SK-N-SH (cell line): ENCODE results near the gene KRTAP10-7. TPM values are rescaled to one million over a fixed set of nuclear protein-coding genes. Genes with fewer than 3 reads are reported as not detected.

Experiments used
- CTCF ChIA-PET: fragments of 300-600, 350-600 bp; formaldehyde crosslinking; extraction: SDS; loops from one replicate; lab custom pipeline; 2021; lab: Yijun Ruan, JAX
- POLR2A ChIA-PET: fragments of 350-600 bp; sonication (Branson Sonifier 250); formaldehyde crosslinking; extraction: SDS; loops from one replicate; lab custom pipeline; 2020; ENCODE audit warnings: antibody characterized with exemption, inconsistent platforms; lab: Yijun Ruan, JAX
- DNase-seq: peaks from one replicate; pipeline ENCODE4 v3.0.0; 2012
- H2AFZ ChIP-seq: fragments of 200-600 bp; sonication (generic); 2 replicates; pipeline ENCODE4 v1.8.1; 2016; ENCODE audit warnings: antibody characterized with exemption, mild to moderate bottlenecking, low read depth
- H3F3A ChIP-seq: fragments of 200-600 bp; sonication (generic); replicated peaks from 2 replicates; pipeline ENCODE3; 2016; ENCODE audit warnings: antibody characterized with exemption, mild to moderate bottlenecking; ENCODE audit not compliant: insufficient read depth
- H3K27ac ChIP-seq, 2 experiments: fragments of 200-500 bp in 1 of 2; fragments of 200-600 bp in 1 of 2; sonication (Bioruptor generic) in 1 of 2; sonication (generic), shearing (Covaris generic) in 1 of 2; 2 replicates each; pipeline versions ENCODE4 v1.5.1 to v1.6.1; 2014 to 2016; ENCODE audit warnings: low read depth in 2 of 2, inconsistent platforms in 1 of 2, low read length in 1 of 2, mild to moderate bottlenecking in 1 of 2, mixed read lengths in 1 of 2
- H3K27me3 ChIP-seq: fragments of 200-600 bp; sonication (generic), shearing (Covaris generic); 2 replicates; pipeline ENCODE4 v1.6.1; 2016; ENCODE audit warnings: mixed run types; ENCODE audit not compliant: insufficient read depth
- H3K36me3 ChIP-seq, 2 experiments: fragments of 200-500 bp in 1 of 2; fragments of 200-600 bp in 1 of 2; sonication (Bioruptor generic) in 1 of 2; sonication (generic) in 1 of 2; replicated peaks in 1 of 2; 2 replicates each; pipeline versions ENCODE3 to v1.5.1; 2014 to 2016; ENCODE audit warnings: low read length in 1 of 2, mild to moderate bottlenecking in 1 of 2; ENCODE audit not compliant: insufficient read depth in 2 of 2, control insufficient read depth in 1 of 2
- H3K4me1 ChIP-seq, 2 experiments: fragments of 200-500 bp in 1 of 2; fragments of 200-600 bp in 1 of 2; sonication (Bioruptor generic) in 1 of 2; sonication (generic), shearing (Covaris generic) in 1 of 2; 2 replicates each; pipeline versions ENCODE4 v1.5.1 to v1.6.1; 2014 to 2016; ENCODE audit warnings: low read depth in 1 of 2, low read length in 1 of 2, mixed run types in 1 of 2; ENCODE audit not compliant: insufficient read depth in 2 of 2, control insufficient read depth in 1 of 2
- H3K4me2 ChIP-seq: fragments of 200-600 bp; sonication (generic), shearing (Covaris generic); 2 replicates; pipeline ENCODE4 v1.6.1; 2017; ENCODE audit warnings: mixed run types
- H3K4me3 ChIP-seq, 2 experiments: fragments of 200-500 bp in 1 of 2; fragments of 200-600 bp in 1 of 2; sonication (Bioruptor generic) in 1 of 2; sonication (generic), shearing (Covaris generic) in 1 of 2; 2 replicates each; pipeline versions ENCODE4 v1.5.1 to v1.8.1; 2014 to 2016; ENCODE audit warnings: low read depth in 2 of 2, inconsistent platforms in 1 of 2, low read length in 1 of 2, mild to moderate bottlenecking in 1 of 2, mixed read lengths in 1 of 2, moderate library complexity in 1 of 2
- H3K79me2 ChIP-seq: fragments of 200-600 bp; sonication (generic); 2 replicates; pipeline ENCODE4 v1.8.1; 2017; ENCODE audit warnings: mild to moderate bottlenecking; ENCODE audit not compliant: insufficient read depth
- H3K9ac ChIP-seq: fragments of 200-600 bp; sonication (generic); 2 replicates; pipeline ENCODE4 v1.6.1; 2017; ENCODE audit warnings: mixed run types
- H3K9me2 ChIP-seq: fragments of 200-600 bp; sonication (generic); 2 replicates; pipeline ENCODE4 v1.6.1; 2017; ENCODE audit warnings: mixed run types
- H3K9me3 ChIP-seq: fragments of 200-600 bp; sonication (generic); 2 replicates; pipeline ENCODE4 v1.6.1; 2017; ENCODE audit warnings: mixed run types, mild to moderate bottlenecking, moderate library complexity
- H4K20me1 ChIP-seq: fragments of 200-600 bp; sonication (generic); 2 replicates; pipeline ENCODE4 v1.6.1; 2017; ENCODE audit warnings: mild to moderate bottlenecking, mixed run types; ENCODE audit not compliant: insufficient read depth
- CHD2 ChIP-seq: fragments of 150-350 bp; IDR thresholded peaks from 2 replicates; pipeline ENCODE4 v1.6.1; 2018; ENCODE audit warnings: low read length; ENCODE audit not compliant: partially characterized antibody
- CTCF ChIP-seq: fragments of 200-600 bp; sonication (generic); IDR thresholded peaks from 2 replicates; pipeline ENCODE4 v1.6.1; 2017; ENCODE audit warnings: antibody characterized with exemption, mild to moderate bottlenecking, moderate library complexity
- ELF1 ChIP-seq: IDR thresholded peaks from 2 replicates; pipeline ENCODE4 v1.4.0; 2012
- EP300 ChIP-seq, 2 experiments: IDR thresholded peaks; 2 replicates each; pipeline versions ENCODE4 v1.4.0 to v1.6.1; 2012; ENCODE audit warnings: borderline replicate concordance in 1 of 2, low read depth in 1 of 2, low read length in 1 of 2
- EZH2phosphoT487 ChIP-seq: fragments of 200-600 bp; sonication (generic); IDR thresholded peaks from 2 replicates; pipeline ENCODE4 v1.6.1; 2017; ENCODE audit warnings: low read depth, mixed run types, mild to moderate bottlenecking, antibody characterized with exemption, moderate library complexity, borderline replicate concordance
- FOXJ3 ChIP-seq: sonication (generic); formaldehyde crosslinking; IDR thresholded peaks from 2 replicates; pipeline ENCODE4 v1.5.1; 2020; ENCODE audit warnings: mild to moderate bottlenecking, missing genetic modification reagents
- FOXM1 ChIP-seq: IDR thresholded peaks from 2 replicates; pipeline ENCODE4 v1.4.0; 2012; ENCODE audit warnings: low read depth, mild to moderate bottlenecking
- GABPA ChIP-seq: IDR thresholded peaks from 2 replicates; pipeline ENCODE4 v1.4.0; 2012; ENCODE audit warnings: low read depth, mild to moderate bottlenecking
- JUND ChIP-seq: IDR thresholded peaks from 2 replicates; pipeline ENCODE4 v1.4.0; 2012
- MEF2A ChIP-seq: IDR thresholded peaks from 2 replicates; pipeline ENCODE4 v1.4.0; 2012; ENCODE audit warnings: low read depth, borderline replicate concordance
- MXI1 ChIP-seq: IDR thresholded peaks from 2 replicates; pipeline ENCODE4 v1.6.1; 2012; ENCODE audit warnings: mild to moderate bottlenecking, low read depth, low read length, improper control_type of control experiment
- NRF1 ChIP-seq: IDR thresholded peaks from 2 replicates; pipeline ENCODE4 v1.6.1; 2012; ENCODE audit warnings: low read depth, mild to moderate bottlenecking, low read length
- RFX5 ChIP-seq: IDR thresholded peaks from 2 replicates; pipeline ENCODE4 v1.6.1; 2012; ENCODE audit warnings: mild to moderate bottlenecking, improper control_type of control experiment, low read length
- RXRA ChIP-seq: IDR thresholded peaks from 2 replicates; pipeline ENCODE4 v1.4.0; 2012; ENCODE audit warnings: low read depth, mild to moderate bottlenecking, borderline replicate concordance
- SMC3 ChIP-seq: IDR thresholded peaks from 2 replicates; pipeline ENCODE4 v1.6.1; 2012; ENCODE audit warnings: low read depth, low read length, improper control_type of control experiment
- TAF1 ChIP-seq: IDR thresholded peaks from 2 replicates; pipeline ENCODE4 v1.6.1; 2012; ENCODE audit warnings: low read depth, mild to moderate bottlenecking, low read length, moderate library complexity, borderline replicate concordance
- TCF12 ChIP-seq: IDR thresholded peaks from 2 replicates; pipeline ENCODE4 v1.4.0; 2012
- TEAD4 ChIP-seq: IDR thresholded peaks from 2 replicates; pipeline ENCODE4 v1.4.0; 2012; ENCODE audit warnings: mild to moderate bottlenecking, borderline replicate concordance; ENCODE audit not compliant: insufficient read depth
- USF2 ChIP-seq: fragments of 150-350 bp; IDR thresholded peaks from 2 replicates; pipeline ENCODE4 v1.6.1; 2017; ENCODE audit warnings: antibody characterized with exemption, low read length, low read depth, borderline replicate concordance
- YY1 ChIP-seq: IDR thresholded peaks from 2 replicates; pipeline ENCODE4 v1.4.0; 2012; ENCODE audit warnings: low read depth, mild to moderate bottlenecking
- WGBS: methylation state at CpG from one replicate; pipeline ENCODE4 v1.1.6; 2017; ENCODE audit warnings: low lambda C conversion rate; 5-methylcytosine and 5-hydroxymethylcytosine counted together
- polyA plus RNA-seq, 3 experiments: library from polyadenylated mRNA; depleted of rRNA; stranded (reverse); fragments of >200 nt; gene quantifications; 2 replicates each; pipeline ENCODE4 v1.2.3, GENCODE V29; 2012

Gene KRTAP10-7
- polyA plus RNA-seq, 1 of the 3 experiments (the other 2 are of a cell fraction) = not detected

- Histone ChIP-seq H3K36me3 (no peaks in the 10 kb centered on the region), H3K4me3 (no peak overlapping the region), H3K9ac (no peak overlapping the region), H3K79me2 (no peaks in the 10 kb centered on the region), H4K20me1 (no peaks in the 10 kb centered on the region), H3K4me2 (no peak overlapping the region), H3K4me1 (no peaks in the 10 kb centered on the region), H3K27ac (no peak overlapping the region), H2AFZ (no peak overlapping the region), H3K9me2 (no peaks in the 10 kb centered on the region), H3K27me3 (peaks cover 32% of the 10 kb centered on the region; the same call in 1 of the 2 replicates), H3F3A (no peaks in the 10 kb centered on the region), H3K9me3 (no peaks in the 10 kb centered on the region)
- no peak for DNase-seq
- 45% methylated on average over 17 of the region's 18 CpGs for WGBS
- POLR2A ChIA-PET = no interaction called here
- CTCF ChIA-PET = no interaction called here
- TF ChIP-seq USF2 (no peak), RFX5 (no peak), SMC3 (no peak), CTCF (no peak), NRF1 (no peak), MEF2A (no peak), GABPA (no peak), TEAD4 (no peak), EZH2phosphoT487 (no peak), JUND (no peak), RXRA (no peak), CHD2 (no peak)
Observed at GRCh38 chr21:44567481-44568171, 32.8 kb upstream of the KRTAP10-7 start.

- ChIA-PET POLR2A (no interaction called here), CTCF (no interaction called here)
- Histone ChIP-seq H3K79me2 (no peaks in the 10 kb centered on the region), H3K27ac (no peak overlapping the region), H3K27me3 (peaks cover 38% of the 10 kb centered on the region), H3K36me3 (no peaks in the 10 kb centered on the region), H3F3A (no peaks in the 10 kb centered on the region), H3K4me1 (no peaks in the 10 kb centered on the region), H4K20me1 (no peaks in the 10 kb centered on the region), H3K9me2 (no peaks in the 10 kb centered on the region), H3K9me3 (no peaks in the 10 kb centered on the region), H3K4me3 (no peak overlapping the region), H2AFZ (no peak overlapping the region), H3K9ac (no peak overlapping the region), H3K4me2 (no peak overlapping the region)
- 35% methylated on average over 9 of the region's 12 CpGs for WGBS
- no peak for DNase-seq
- TF ChIP-seq EP300 (IDR thresholded peaks at IDR 0.05; ENCODE audit: borderline replicate concordance in 1 of 2, low read depth in 1 of 2, low read length in 1 of 2) (no peak), NRF1 (no peak), TEAD4 (no peak), SMC3 (no peak), RFX5 (no peak), TAF1 (no peak), MXI1 (no peak), YY1 (no peak), CTCF (no peak), FOXJ3 (CRISPR knock-in tag) (no peak), EZH2phosphoT487 (no peak), FOXM1 (no peak), JUND (no peak), ELF1 (no peak), USF2 (no peak), CHD2 (no peak), TCF12 (no peak)
Observed at GRCh38 chr21:44568261-44568660, 32.1 kb upstream of the KRTAP10-7 start.
